Activated effector memory CD4-positive, alpha-beta T cell treated with anti-CD3 and anti-CD28 coated beads, Interleukin-2, amount 50 U/mL, for 16 hours (primary cell): ENCODE measurements around the gene NLRC5.
"Not testable (repeated sequence)": the region's sequence is repeated elsewhere in the genome, so short reads cannot be mapped to it uniquely, and the experiment has no call there.

Source experiments
- DNase-seq: peaks from one replicate; pipeline ENCODE4 v3.0.0-alpha.2; 2020

Gene NLRC5

GRCh38 chr16:57053206-57053605 is 63.8 kb downstream of the NLRC5 start:
- DNase-seq = no peak

- DNase-seq = no peak
These were observed 65.0 kb downstream of the NLRC5 start for GRCh38 chr16:57054338-57054737.

- DNase-seq = no peak
These were observed 65.4 kb downstream of the NLRC5 start for GRCh38 chr16:57054771-57055170.

GRCh38 chr16:57055671-57056070 is 66.3 kb downstream of the NLRC5 start:
- DNase-seq = no peak

GRCh38 chr16:57058291-57058861 is 69.0 kb downstream of the NLRC5 start:
- DNase-seq = no peak

GRCh38 chr16:57060323-57061083 is 71.1 kb downstream of the NLRC5 start:
- no peak for DNase-seq

- no peak for DNase-seq
These were observed 71.9 kb downstream of the NLRC5 start for GRCh38 chr16:57061084-57061905.

GRCh38 chr16:57062329-57062728 is 73.0 kb downstream of the NLRC5 start:
- DNase-seq = no peak

GRCh38 chr16:57063189-57063588 is 73.8 kb downstream of the NLRC5 start:
- not testable (repeated sequence) for DNase-seq

GRCh38 chr16:57064995-57065394 is 75.6 kb downstream of the NLRC5 start:
- DNase-seq = no peak

GRCh38 chr16:57066625-57067024 is 77.3 kb downstream of the NLRC5 start:
- no peak for DNase-seq

- DNase-seq = no peak
These were observed 78.0 kb downstream of the NLRC5 start for GRCh38 chr16:57067347-57067746.

GRCh38 chr16:57069053-57069452 is 79.7 kb downstream of the NLRC5 start:
- DNase-seq = no peak

GRCh38 chr16:57069635-57070370 is 80.4 kb downstream of the NLRC5 start:
- no peak for DNase-seq

GRCh38 chr16:57070424-57070823 is 81.1 kb downstream of the NLRC5 start:
- DNase-seq = no peak

- not testable (repeated sequence) for DNase-seq
These were observed 81.8 kb downstream of the NLRC5 start for GRCh38 chr16:57071081-57071732.

- no peak for DNase-seq
These were observed 82.7 kb downstream of the NLRC5 start for GRCh38 chr16:57071831-57072582.

- no peak for DNase-seq
These were observed 83.4 kb downstream of the NLRC5 start for GRCh38 chr16:57072616-57073275.

- no peak for DNase-seq
These were observed 88.4 kb downstream of the NLRC5 start for GRCh38 chr16:57077714-57078113.

GRCh38 chr16:57081744-57082143 is 92.4 kb downstream of the NLRC5 start:
- no peak for DNase-seq

GRCh38 chr16:57082664-57083063 is 93.3 kb downstream of the NLRC5 start:
- no peak for DNase-seq
